NB4 (cell line): ENCODE results near the gene ALDH8A1.

Experiments used
- DNase-seq: peaks from one replicate; pipeline ENCODE4 v3.0.0; 2010; ENCODE audit warnings: low read depth
- H3K4me3 ChIP-seq: one replicate; pipeline ENCODE4 v1.5.1; 2011; ENCODE audit warnings: mild to moderate bottlenecking, low read depth, low read length, moderate library complexity
- MYC ChIP-seq: IDR thresholded peaks from 2 replicates; pipeline ENCODE4 v1.6.1; 2011; ENCODE audit warnings: low read depth, low read length
- POLR2A ChIP-seq: IDR thresholded peaks from 2 replicates; pipeline ENCODE4 v1.6.1; 2011; ENCODE audit warnings: mild to moderate bottlenecking; ENCODE audit not compliant: insufficient read length; ENCODE audit errors: extremely low read depth
- TF ChIP-seq, protein P1 (sequence below): IDR thresholded peaks from one replicate; pipeline ENCODE4 v1.5.1; 2012; ENCODE audit warnings: low read depth, low read length
- TF ChIP-seq, protein P2 (sequence below): IDR thresholded peaks from 2 replicates; pipeline ENCODE4 v1.6.1; 2011; ENCODE audit warnings: low read depth, low read length

ALDH8A1 gene, protein sequence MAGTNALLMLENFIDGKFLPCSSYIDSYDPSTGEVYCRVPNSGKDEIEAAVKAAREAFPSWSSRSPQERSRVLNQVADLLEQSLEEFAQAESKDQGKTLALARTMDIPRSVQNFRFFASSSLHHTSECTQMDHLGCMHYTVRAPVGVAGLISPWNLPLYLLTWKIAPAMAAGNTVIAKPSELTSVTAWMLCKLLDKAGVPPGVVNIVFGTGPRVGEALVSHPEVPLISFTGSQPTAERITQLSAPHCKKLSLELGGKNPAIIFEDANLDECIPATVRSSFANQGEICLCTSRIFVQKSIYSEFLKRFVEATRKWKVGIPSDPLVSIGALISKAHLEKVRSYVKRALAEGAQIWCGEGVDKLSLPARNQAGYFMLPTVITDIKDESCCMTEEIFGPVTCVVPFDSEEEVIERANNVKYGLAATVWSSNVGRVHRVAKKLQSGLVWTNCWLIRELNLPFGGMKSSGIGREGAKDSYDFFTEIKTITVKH

DNA sequence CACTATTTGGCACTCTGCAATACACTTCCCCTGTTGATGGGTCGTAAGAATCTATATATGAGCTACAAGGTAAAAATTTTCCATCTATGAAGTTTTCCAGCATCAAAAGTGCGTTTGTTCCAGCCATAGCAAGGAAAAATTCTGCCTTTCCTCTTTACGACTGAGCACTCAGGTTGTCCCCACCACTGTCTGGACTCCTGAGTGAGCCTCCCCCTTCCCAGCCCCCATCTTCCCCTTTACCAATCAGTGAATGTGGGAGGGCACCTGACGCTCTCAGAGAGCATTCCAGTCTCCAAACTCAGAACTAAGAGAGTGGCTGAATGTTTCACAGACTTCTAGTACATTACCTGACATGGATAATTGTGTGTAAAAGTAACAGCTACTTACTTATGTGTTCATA is at the start of gene ALDH8A1:
Gene ALDH8A1, minus strand, starts transcription at position 175 of the 400 bp plus-strand sequence. Its CDS starts 48 bp downstream, at position 127.
- no peak for DNase-seq
- TF ChIP-seq, protein P1, sequence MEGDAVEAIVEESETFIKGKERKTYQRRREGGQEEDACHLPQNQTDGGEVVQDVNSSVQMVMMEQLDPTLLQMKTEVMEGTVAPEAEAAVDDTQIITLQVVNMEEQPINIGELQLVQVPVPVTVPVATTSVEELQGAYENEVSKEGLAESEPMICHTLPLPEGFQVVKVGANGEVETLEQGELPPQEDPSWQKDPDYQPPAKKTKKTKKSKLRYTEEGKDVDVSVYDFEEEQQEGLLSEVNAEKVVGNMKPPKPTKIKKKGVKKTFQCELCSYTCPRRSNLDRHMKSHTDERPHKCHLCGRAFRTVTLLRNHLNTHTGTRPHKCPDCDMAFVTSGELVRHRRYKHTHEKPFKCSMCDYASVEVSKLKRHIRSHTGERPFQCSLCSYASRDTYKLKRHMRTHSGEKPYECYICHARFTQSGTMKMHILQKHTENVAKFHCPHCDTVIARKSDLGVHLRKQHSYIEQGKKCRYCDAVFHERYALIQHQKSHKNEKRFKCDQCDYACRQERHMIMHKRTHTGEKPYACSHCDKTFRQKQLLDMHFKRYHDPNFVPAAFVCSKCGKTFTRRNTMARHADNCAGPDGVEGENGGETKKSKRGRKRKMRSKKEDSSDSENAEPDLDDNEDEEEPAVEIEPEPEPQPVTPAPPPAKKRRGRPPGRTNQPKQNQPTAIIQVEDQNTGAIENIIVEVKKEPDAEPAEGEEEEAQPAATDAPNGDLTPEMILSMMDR, result no peak
- TF ChIP-seq POLR2A (no peak), MYC (no peak)
- TF ChIP-seq, protein P2, sequence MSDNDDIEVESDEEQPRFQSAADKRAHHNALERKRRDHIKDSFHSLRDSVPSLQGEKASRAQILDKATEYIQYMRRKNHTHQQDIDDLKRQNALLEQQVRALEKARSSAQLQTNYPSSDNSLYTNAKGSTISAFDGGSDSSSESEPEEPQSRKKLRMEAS, result no peak
- no peak within 1 kb of the TSS for H3K4me3 ChIP-seq

DNA sequence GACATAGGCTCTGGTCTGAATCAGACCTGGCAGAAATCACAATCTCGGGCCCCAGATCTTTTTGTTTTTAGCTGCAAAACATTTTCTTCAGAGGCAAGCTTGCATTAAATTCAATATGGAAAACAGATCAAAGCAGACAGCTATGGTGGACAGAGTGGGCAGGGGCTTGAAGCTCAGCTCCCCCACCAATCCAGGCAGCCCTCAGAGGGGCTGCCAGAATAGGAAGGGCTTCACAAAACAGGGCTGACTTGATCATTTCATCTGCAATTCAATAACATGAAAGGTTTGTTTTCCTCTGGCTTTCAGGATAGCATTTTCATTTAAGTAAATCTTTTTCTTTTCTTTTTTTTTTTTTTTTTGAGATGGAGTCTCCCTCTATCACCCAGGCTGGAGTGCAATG is 49.2 kb upstream of the ALDH8A1 start:
- TF ChIP-seq MYC, result no peak
- TF ChIP-seq, protein P2, result no peak
- H3K4me3 ChIP-seq, result no peak overlapping the region
- DNase-seq, result no peak

DNA sequence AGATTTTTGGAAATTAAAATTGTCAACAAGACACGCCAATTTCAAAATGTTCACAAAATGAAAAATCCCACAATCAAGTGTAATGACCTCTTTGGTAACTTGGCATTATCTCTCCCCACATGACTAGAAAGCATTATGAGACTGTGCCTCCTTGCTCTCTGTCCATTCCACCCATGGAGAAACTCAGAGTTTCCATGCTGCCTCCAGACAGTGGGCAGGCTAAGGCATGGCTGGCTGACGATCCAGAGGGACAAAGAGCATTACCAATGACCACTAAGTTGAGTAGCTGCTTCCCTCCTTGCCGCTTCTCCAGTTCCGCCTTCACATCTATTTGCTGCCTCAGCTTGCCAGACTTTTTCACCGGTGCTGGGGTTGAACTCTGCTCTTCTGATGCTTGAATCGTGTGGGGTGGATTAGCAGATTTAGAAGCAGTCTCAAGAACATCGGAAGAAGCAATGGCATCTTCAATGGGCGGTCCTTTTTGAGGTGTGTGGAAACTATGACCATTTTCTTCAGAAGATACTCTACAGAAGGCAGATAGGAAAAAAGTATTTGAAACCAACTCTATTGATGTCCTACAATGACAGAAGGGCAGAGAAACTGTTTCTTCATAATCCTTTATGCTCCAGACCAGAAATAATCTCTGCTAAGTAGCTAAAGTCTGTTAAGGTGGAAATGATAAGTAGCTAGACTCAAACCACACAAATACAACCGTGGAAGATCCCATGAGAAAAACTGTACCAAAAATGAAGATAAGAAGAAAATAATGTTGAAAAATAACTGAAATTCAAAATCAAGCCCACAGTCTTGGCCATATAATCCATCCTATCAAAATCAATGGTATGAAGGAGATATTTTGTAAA is 47.5 kb upstream of the ALDH8A1 start:
- no peak for DNase-seq
- no peak overlapping the region for H3K4me3 ChIP-seq
- no peak for TF ChIP-seq MYC
- no peak for TF ChIP-seq POLR2A
- TF ChIP-seq, protein P2, result no peak
- TF ChIP-seq, protein P1, result no peak

DNA sequence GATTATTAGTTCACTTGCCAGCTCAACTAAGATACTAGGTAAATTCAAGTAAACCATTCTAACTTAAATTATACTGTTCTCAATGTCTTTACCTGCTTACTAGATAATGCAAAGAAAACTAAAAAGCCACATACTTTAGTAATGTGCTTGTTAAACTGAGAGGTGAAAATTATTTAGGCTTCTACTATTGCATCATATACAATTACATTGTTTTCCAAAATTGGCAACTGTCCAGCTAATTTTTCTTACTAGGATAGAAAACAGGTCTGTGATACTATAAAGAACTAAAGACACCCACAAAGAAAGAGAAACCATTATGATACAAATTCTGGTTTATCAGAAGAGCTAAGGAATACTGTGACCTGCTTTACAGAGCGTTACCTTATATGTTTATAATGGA is 45.6 kb upstream of the ALDH8A1 start:
- DNase-seq, result no peak
- no peak for TF ChIP-seq MYC
- no peak for TF ChIP-seq POLR2A
- TF ChIP-seq, protein P1, result no peak
- TF ChIP-seq, protein P2, result no peak
- no peak overlapping the region for H3K4me3 ChIP-seq

DNA sequence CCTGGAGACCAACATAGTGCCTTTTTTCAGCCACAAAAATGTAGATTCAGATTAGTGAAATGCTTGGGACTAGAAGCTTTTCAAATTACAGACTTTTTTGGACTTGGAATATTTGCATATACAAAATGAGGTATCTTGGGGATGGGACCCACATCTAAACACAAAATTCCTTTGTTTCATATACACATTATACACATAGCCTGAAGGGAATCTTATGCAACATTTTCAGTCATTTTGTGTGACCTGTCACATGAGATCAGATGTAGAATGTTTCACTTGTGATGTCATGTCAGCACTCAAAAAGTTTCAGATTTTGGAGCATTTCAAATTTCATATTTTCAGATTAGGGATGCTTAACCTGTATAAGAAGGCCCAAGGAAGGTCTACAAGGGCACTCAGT is 44.5 kb upstream of the ALDH8A1 start:
- TF ChIP-seq, protein P2, result no peak
- no peak for TF ChIP-seq MYC
- TF ChIP-seq, protein P1, result no peak
- no peak for TF ChIP-seq POLR2A
- DNase-seq, result no peak
- no peak overlapping the region for H3K4me3 ChIP-seq

DNA sequence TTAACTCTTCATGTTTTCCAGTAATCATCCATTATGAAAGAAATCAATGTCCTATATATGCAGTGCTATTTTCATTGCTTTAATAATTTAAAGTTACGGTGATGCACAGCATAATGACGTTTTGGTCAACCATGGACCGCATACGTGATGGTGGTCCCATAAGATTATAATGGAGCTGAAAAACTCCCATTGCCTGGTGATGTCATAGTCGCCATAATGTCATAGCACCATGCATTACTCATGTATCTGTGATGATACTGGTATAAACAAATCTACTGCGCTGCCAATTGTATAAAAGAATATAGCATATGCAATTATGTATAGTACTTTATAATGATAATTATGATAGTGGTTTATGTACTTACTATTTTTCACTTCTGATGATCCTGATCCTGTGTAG is 42.3 kb upstream of the ALDH8A1 start:
- no peak overlapping the region for H3K4me3 ChIP-seq
- TF ChIP-seq MYC, result no peak
- TF ChIP-seq, protein P2, result no peak
- TF ChIP-seq, protein P1, result no peak
- no peak for TF ChIP-seq POLR2A
- DNase-seq, result no peak
